HCT116 (cell line): ENCODE measurements around the gene TIAM2. TPM values are rescaled to one million over a fixed set of nuclear protein-coding genes. Genes with fewer than 3 reads are reported as not detected.

ENCODE experiments used
- ATAC-seq: fragments of 200-7000 bp; cut with Tn5 transposase; 2 replicates; pipeline ENCODE4 v1.9.1; 2020; ENCODE audit warnings: mild to moderate bottlenecking, moderate library complexity
- BruUV-seq: library from RNA; stranded (reverse); fragments of 400-500 nt; replicated peaks from 2 replicates; lab custom pipeline; 2021; lab: Mats Ljungman, UMichigan
- CTCF ChIA-PET: fragments of 300-600 bp; sonication (Branson Sonifier 250); formaldehyde crosslinking; loops from one replicate; lab custom pipeline; 2021; ENCODE audit warnings: antibody characterized with exemption; lab: Charles Lee
- POLR2A ChIA-PET: fragments of 300-600, 350-600 bp; sonication (Branson Sonifier 250); formaldehyde crosslinking; loops from one replicate; lab custom pipeline; 2021; ENCODE audit warnings: antibody characterized with exemption; lab: Charles Lee
- RAD21 ChIA-PET, 2 experiments: fragments of 300-600 bp; sonication (Branson Sonifier 250); formaldehyde crosslinking; loops; one replicate each; lab custom pipeline; 2023; ENCODE audit warnings: low total read pairs in 2 of 2; ENCODE audit not compliant: uncharacterized antibody in 2 of 2, unreplicated experiment in 2 of 2, low non-redundant PET in 1 of 2; lab: Charles Lee
- DNase-seq: peaks from one replicate; pipeline ENCODE4 v3.0.0-alpha.2; 2010; ENCODE audit warnings: low read depth, low spot score
- H2AFZ ChIP-seq: fragments of 200-600 bp; shearing (Covaris generic), sonication (generic); 2 replicates; pipeline ENCODE4 v1.6.1; 2017; ENCODE audit warnings: low read depth, mixed run types, mixed read lengths, antibody characterized with exemption, low read length; ENCODE audit not compliant: poor library complexity, severe bottlenecking
- H3K27ac ChIP-seq: 2 replicates; pipeline ENCODE4 v1.5.1; 2012; ENCODE audit warnings: low read depth, low read length
- H3K27me3 ChIP-seq: fragments of 200-600 bp; sonication (generic); 2 replicates; pipeline ENCODE4 v1.6.1; 2016; ENCODE audit warnings: mixed run types, low read length, mixed read lengths; ENCODE audit not compliant: insufficient read depth
- H3K36me3 ChIP-seq, 2 experiments: fragments of 200-500 bp in 1 of 2; fragments of 200-600 bp in 1 of 2; sonication (Bioruptor generic) in 1 of 2; sonication (generic) in 1 of 2; 2 replicates each; pipeline versions ENCODE4 v1.5.1 to v1.6.1; 2014 to 2016; ENCODE audit warnings: low read length in 2 of 2, inconsistent platforms in 1 of 2, mixed read lengths in 1 of 2, mixed run types in 1 of 2; ENCODE audit not compliant: insufficient read depth in 2 of 2, control insufficient read depth in 1 of 2
- H3K4me1 ChIP-seq, 2 experiments: fragments of 200-600 bp in 1 of 2; sonication (generic) in 1 of 2; 2 replicates each; pipeline versions ENCODE4 v1.5.1 to v1.6.1; 2012 to 2017; ENCODE audit warnings: low read length in 2 of 2, inconsistent platforms in 1 of 2, mild to moderate bottlenecking in 1 of 2, mixed read lengths in 1 of 2, mixed run types in 1 of 2, moderate library complexity in 1 of 2; ENCODE audit not compliant: insufficient read depth in 2 of 2, control insufficient read depth in 1 of 2
- H3K4me2 ChIP-seq: fragments of 200-600 bp; sonication (generic); 2 replicates; pipeline ENCODE4 v1.6.1; 2017; ENCODE audit warnings: mixed run types, low read length, mixed read lengths
- H3K4me3 ChIP-seq, 2 experiments: fragments of 200-600 bp in 1 of 2; sonication (generic) in 1 of 2; replicated peaks in 1 of 2; 2 replicates each; pipeline ENCODE4 v1.5.1; 2011 to 2016; ENCODE audit warnings: low read length in 2 of 2, control low read depth in 1 of 2, low read depth in 1 of 2, mild to moderate bottlenecking in 1 of 2, mixed read lengths in 1 of 2, mixed run types in 1 of 2
- H3K79me2 ChIP-seq: fragments of 200-600 bp; sonication (generic); 2 replicates; pipeline ENCODE4 v1.6.1; 2017; ENCODE audit warnings: mild to moderate bottlenecking, mixed run types, low read length, moderate library complexity, mixed read lengths; ENCODE audit not compliant: insufficient read depth
- H3K9ac ChIP-seq: fragments of 200-600 bp; sonication (generic); 2 replicates; pipeline ENCODE4 v1.6.1; 2016; ENCODE audit warnings: low read length, mixed read lengths
- H3K9me2 ChIP-seq: fragments of 200-600 bp; sonication (generic), shearing (Covaris generic); 2 replicates; pipeline ENCODE4 v1.6.1; 2017; ENCODE audit warnings: mixed run types, mild to moderate bottlenecking, moderate library complexity; ENCODE audit not compliant: insufficient read depth
- H3K9me3 ChIP-seq, 2 experiments: fragments of 200-500 bp in 1 of 2; fragments of 200-600 bp in 1 of 2; sonication (Bioruptor generic) in 1 of 2; sonication (generic) in 1 of 2; 2 replicates each; pipeline ENCODE4 v1.6.1; 2014 to 2017; ENCODE audit warnings: low read length in 2 of 2, mixed read lengths in 2 of 2, inconsistent platforms in 1 of 2, low read depth in 1 of 2, mild to moderate bottlenecking in 1 of 2, mixed run types in 1 of 2, moderate library complexity in 1 of 2; ENCODE audit not compliant: control insufficient read depth in 1 of 2, insufficient read depth in 1 of 2
- H4K20me1 ChIP-seq: fragments of 200-600 bp; sonication (generic), shearing (Covaris generic); 2 replicates; pipeline ENCODE4 v1.6.1; 2017; ENCODE audit warnings: mixed run types, mild to moderate bottlenecking, moderate library complexity; ENCODE audit not compliant: insufficient read depth
- CEBPB ChIP-seq: IDR thresholded peaks from 2 replicates; pipeline ENCODE4 v1.6.1; 2012; ENCODE audit warnings: low read depth
- CTCF ChIP-seq, 3 experiments: fragments of 200-600 bp in 1 of 3; sonication (generic) in 1 of 3; IDR thresholded peaks in 2 of 3; conservative IDR thresholded peaks in 1 of 3; 2 replicates each; pipeline ENCODE4 v1.5.1; 2012 to 2017; ENCODE audit warnings: low read depth in 2 of 3, low read length in 2 of 3, antibody characterized with exemption in 1 of 3, borderline replicate concordance in 1 of 3, control low read depth in 1 of 3, mild to moderate bottlenecking in 1 of 3, mixed read lengths in 1 of 3, mixed run types in 1 of 3, moderate library complexity in 1 of 3; ENCODE audit not compliant: insufficient read depth in 1 of 3
- EGR1 ChIP-seq: IDR thresholded peaks from 2 replicates; pipeline ENCODE4 v1.6.1; 2012; ENCODE audit warnings: low read depth
- ELF1 ChIP-seq: IDR thresholded peaks from 2 replicates; pipeline ENCODE4 v1.6.1; 2012; ENCODE audit warnings: low read depth, borderline replicate concordance
- EZH2 ChIP-seq: fragments of 200-600 bp; sonication (generic); IDR thresholded peaks from 2 replicates; pipeline ENCODE4 v1.6.1; 2017; ENCODE audit warnings: antibody characterized with exemption, mixed run types
- FOSL1 ChIP-seq: IDR thresholded peaks from 2 replicates; pipeline ENCODE4 v1.6.1; 2012; ENCODE audit warnings: low read depth
- JUND ChIP-seq: IDR thresholded peaks from 2 replicates; pipeline ENCODE4 v1.6.1; 2012
- MAX ChIP-seq: IDR thresholded peaks from 2 replicates; pipeline ENCODE4 v1.6.1; 2012
- POLR2A ChIP-seq: IDR thresholded peaks from 2 replicates; pipeline ENCODE4 v1.7.0; 2011; ENCODE audit warnings: borderline replicate concordance; ENCODE audit not compliant: insufficient read depth, insufficient read length; ENCODE audit errors: extremely low read depth
- POLR2AphosphoS5 ChIP-seq: IDR thresholded peaks from 2 replicates; pipeline ENCODE4 v1.6.1; 2011; ENCODE audit warnings: mild to moderate bottlenecking, low read depth, low read length, moderate library complexity
- RAD21 ChIP-seq: IDR thresholded peaks from 2 replicates; pipeline ENCODE4 v1.6.1; 2012; ENCODE audit warnings: low read depth, mild to moderate bottlenecking
- REST ChIP-seq: IDR thresholded peaks from 2 replicates; pipeline ENCODE4 v1.6.1; 2012; ENCODE audit warnings: low read depth
- SIN3A ChIP-seq: IDR thresholded peaks from 2 replicates; pipeline ENCODE4 v1.6.1; 2012; ENCODE audit warnings: low read depth
- SRF ChIP-seq: IDR thresholded peaks from 2 replicates; pipeline ENCODE4 v1.6.1; 2012; ENCODE audit warnings: low read depth
- TCF7L2 ChIP-seq: IDR thresholded peaks from 2 replicates; pipeline ENCODE4 v1.7.0; 2011; ENCODE audit warnings: borderline replicate concordance, inconsistent platforms; ENCODE audit not compliant: insufficient read depth, insufficient read length; ENCODE audit errors: extremely low read depth
- YY1 ChIP-seq: IDR thresholded peaks from 2 replicates; pipeline ENCODE4 v1.6.1; 2011; ENCODE audit warnings: low read length, low read depth, moderate library complexity, mild to moderate bottlenecking; ENCODE audit not compliant: insufficient replicate concordance; ENCODE audit errors: extremely low read depth
- ZNF274 ChIP-seq: fragments of 200-500 bp; sonication (Bioruptor generic); IDR thresholded peaks from 2 replicates; pipeline ENCODE4 v1.6.1; 2014; ENCODE audit warnings: mild to moderate bottlenecking, low read depth, low read length, inconsistent platforms
- intact Hi-C: fragments of 100-400 bp; cut with micrococcal nuclease; formaldehyde crosslinking; loops from 2 replicates; pipeline ENCODE4 v1.10.0; 2022
- total RNA-seq: library from RNA; stranded (reverse); gene quantifications from one replicate; pipeline ENCODE4 v1.2.1, GENCODE V29; 2021; ENCODE audit not compliant: unreplicated experiment
- TF ChIP-seq, protein P1 (sequence below): IDR thresholded peaks from 2 replicates; pipeline ENCODE4 v1.6.1; 2012

TIAM2 gene
- total RNA-seq, 1 experiment from 2014 or later = 9.4 TPM

DNA sequence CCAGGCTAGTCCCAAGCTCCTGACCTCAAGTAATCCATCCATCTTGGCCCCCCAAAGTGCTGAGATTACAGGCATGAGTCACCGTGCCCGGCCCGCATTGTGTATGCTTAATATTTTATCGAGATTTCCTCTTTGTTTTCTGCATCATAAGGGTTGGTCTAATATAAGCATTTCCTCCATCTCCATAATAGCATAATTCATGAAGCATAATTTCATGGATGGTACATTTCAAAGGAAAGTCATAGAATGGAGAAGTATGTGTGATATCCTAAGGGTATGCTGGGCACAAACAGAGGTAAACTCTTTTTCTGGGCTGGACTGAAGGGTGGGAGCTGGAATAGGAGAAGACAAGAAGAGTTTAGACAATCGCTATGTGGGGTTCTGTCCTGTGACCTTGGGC lies 17.5 kb upstream of the TIAM2 start:
- H3K4me2 ChIP-seq = no peak overlapping the region
- DNase-seq = no peak
- no TSS peak for BruUV-seq
- H2AFZ ChIP-seq = no peak overlapping the region
- H3K9ac ChIP-seq = no peak overlapping the region
- H4K20me1 ChIP-seq = no peaks in the 10 kb centered on the region
- no peaks in the 10 kb centered on the region for H3K36me3 ChIP-seq
- H3K9me2 ChIP-seq = no peaks in the 10 kb centered on the region
- no peak for ATAC-seq
- no peaks in the 10 kb centered on the region for H3K9me3 ChIP-seq
- CTCF ChIA-PET = no interaction called here
- no peak overlapping the region for H3K27ac ChIP-seq
- no peaks in the 10 kb centered on the region for H3K27me3 ChIP-seq
- TF ChIP-seq SRF (no peak), SIN3A (no peak), MAX (no peak), FOSL1 (no peak), CEBPB (no peak), TCF7L2 (no peak), RAD21 (no peak), EZH2 (no peak), ELF1 (no peak), POLR2AphosphoS5 (no peak), REST (no peak), EGR1 (no peak), JUND (no peak), CTCF (IDR thresholded peaks at IDR 0.05 in 2 of 3, conservative IDR thresholded peaks at IDR 0.05 in 1 of 3; ENCODE audit: borderline replicate concordance in 1 of 3, insufficient read depth in 1 of 3, low read depth in 2 of 3, low read length in 2 of 3) (no peak), ZNF274 (no peak), YY1 (no peak), POLR2A (no peak)
- TF ChIP-seq, protein P1, sequence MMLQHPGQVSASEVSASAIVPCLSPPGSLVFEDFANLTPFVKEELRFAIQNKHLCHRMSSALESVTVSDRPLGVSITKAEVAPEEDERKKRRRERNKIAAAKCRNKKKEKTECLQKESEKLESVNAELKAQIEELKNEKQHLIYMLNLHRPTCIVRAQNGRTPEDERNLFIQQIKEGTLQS = no peak
- TF ChIP-seq, all 23 proteins: peak for 0
- Histone ChIP-seq H3K4me3 (no peak overlapping the region), H3K79me2 (no peaks in the 10 kb centered on the region), H3K4me1 (no peaks in the 10 kb centered on the region)
- RAD21 ChIA-PET = no interaction called here
- POLR2A ChIA-PET = no interaction called here
- intact Hi-C loops = no loop called here
